Measurements from ENCODE around the gene TADA3. TPM values are rescaled to one million over a fixed set of nuclear protein-coding genes. Genes with fewer than 3 reads are reported as not detected.
A peak's percentile ranks its signal among the peaks of the same experiment; 100 is the strongest.

Gene TADA3, protein sequence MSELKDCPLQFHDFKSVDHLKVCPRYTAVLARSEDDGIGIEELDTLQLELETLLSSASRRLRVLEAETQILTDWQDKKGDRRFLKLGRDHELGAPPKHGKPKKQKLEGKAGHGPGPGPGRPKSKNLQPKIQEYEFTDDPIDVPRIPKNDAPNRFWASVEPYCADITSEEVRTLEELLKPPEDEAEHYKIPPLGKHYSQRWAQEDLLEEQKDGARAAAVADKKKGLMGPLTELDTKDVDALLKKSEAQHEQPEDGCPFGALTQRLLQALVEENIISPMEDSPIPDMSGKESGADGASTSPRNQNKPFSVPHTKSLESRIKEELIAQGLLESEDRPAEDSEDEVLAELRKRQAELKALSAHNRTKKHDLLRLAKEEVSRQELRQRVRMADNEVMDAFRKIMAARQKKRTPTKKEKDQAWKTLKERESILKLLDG
- total RNA-seq (2012; rRNA removed): 47.9 and 57.0 TPM in 2 replicates

DNA sequence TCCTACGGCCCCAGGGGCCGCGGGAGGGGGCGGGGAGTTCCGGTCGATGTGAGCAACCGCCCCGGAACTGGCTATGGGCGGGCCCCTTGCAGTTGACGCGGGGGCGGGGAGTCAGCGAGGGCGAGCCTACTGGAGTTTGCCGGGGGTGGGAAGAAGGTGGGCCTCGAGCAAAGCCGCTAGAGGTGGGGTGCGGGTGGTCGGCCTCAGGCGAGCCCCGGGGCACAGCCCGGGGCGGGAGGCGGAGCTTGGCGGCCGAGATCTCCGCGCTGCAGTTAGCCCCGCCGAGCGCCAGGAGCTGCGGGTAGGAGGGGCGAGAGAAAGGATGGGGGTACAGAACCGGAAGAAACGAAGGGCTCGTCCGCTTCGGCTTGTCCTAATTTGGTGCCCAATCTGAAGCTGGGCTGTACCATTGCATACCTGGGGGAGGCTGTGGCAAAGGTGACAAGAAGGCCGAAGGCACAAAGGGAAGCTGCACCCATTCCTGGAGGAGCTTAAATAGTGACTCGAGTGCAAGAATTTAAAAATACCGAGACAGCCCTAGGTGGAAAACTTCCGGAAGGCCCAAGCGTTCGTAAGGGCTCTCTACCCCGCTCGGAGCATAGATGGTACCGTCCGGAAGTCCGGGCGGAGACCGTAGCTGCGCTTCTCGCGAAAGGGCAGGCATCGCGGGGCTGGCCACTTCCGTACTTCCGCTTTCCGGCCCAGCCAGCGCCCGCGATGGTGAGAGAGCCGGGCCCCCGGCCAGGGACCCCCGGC is at the start of gene TADA3, which contains the start of gene ARPC4:
TSS of gene TADA3 (minus strand) at position 69 of the 756 bp plus-strand sequence. CDS start 1,007 bp downstream, outside the sequence.
TSS of gene ARPC4 (plus strand) at position 678 of the 756 bp plus-strand sequence. CDS start at position 718, 40 bp downstream.
- Histone ChIP-seq H3K9me3 (replicated peaks; ENCODE audit: low read length) (no peaks in the 10 kb centered on the region), H3K4me2 (ENCODE audit: low read length) (peak within 1 kb of the TSS; percentile 97), H3K36me3 (ENCODE audit: insufficient read depth, low read length) (peaks cover 43% of the 10 kb centered on the region), H3K4me3 (ENCODE audit: low read length) (peak within 1 kb of the TSS; percentile 99), H3K27me3 (ENCODE audit: control insufficient read depth, insufficient read depth, low read length) (no peaks in the 10 kb centered on the region), H3K9ac (ENCODE audit: low read depth, low read length) (peak within 1 kb of the TSS; percentile 98), H3K4me1 (ENCODE audit: control insufficient read depth, insufficient read depth, low read length) (peaks cover 15% of the 10 kb centered on the region)

DNA sequence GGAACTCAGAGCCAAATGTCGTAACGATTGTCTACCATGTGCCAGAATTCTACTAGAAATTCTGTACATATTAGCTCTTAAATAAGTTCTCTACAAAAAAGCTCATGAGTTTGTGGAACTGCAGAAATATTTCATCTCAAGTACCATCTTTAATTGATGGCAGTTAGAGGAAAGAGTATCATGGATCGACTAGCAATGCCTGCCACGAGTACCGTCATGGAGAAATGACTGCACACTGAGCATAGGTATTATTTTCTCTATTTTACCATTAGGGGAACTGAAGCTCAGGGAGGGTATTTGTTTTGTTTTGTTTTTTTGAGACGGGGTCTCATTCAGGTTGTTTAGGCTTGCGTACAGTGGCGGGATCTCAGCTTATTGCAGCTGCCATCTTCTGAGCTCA is 48.7 kb upstream of the TADA3 start:
- no peak overlapping the region for H3K4me2 ChIP-seq (ENCODE audit: low read length)
- no peak overlapping the region for H3K4me3 ChIP-seq (ENCODE audit: low read length)
- H3K9ac ChIP-seq (ENCODE audit: low read depth, low read length): no peak overlapping the region
- no peaks in the 10 kb centered on the region for H3K27me3 ChIP-seq (ENCODE audit: control insufficient read depth, insufficient read depth, low read length)
- peaks cover 40% of the 10 kb centered on the region for H3K36me3 ChIP-seq (ENCODE audit: insufficient read depth, low read length)
- H3K9me3 ChIP-seq (replicated peaks; ENCODE audit: low read length): no peaks in the 10 kb centered on the region
- peaks cover 12% of the 10 kb centered on the region for H3K4me1 ChIP-seq (ENCODE audit: control insufficient read depth, insufficient read depth, low read length)

DNA sequence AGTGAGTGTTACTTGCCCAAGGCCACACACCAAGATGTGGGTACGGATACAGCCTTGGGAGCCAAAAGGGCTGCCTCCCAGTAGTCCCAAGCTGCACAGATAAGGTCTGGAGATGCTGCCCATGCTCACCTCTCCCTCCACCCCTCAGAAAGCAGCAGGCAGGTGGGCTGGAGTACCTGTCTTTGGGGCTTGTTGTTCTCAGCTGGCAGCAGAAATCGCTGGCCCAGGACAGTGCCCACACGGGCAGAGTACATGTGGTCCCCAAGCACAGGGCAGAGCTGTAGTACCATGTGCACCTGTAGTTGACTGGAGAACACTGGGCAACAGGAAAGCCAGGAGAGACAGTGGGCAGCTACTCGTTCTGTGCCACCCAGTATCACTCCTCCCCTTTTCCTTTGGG is 46.6 kb upstream of the TADA3 start:
- H3K4me2 ChIP-seq (ENCODE audit: low read length): no peak overlapping the region
- H3K4me3 ChIP-seq (ENCODE audit: low read length): no peak overlapping the region
- peaks cover 7% of the 10 kb centered on the region for H3K4me1 ChIP-seq (ENCODE audit: control insufficient read depth, insufficient read depth, low read length)
- no peaks in the 10 kb centered on the region for H3K27me3 ChIP-seq (ENCODE audit: control insufficient read depth, insufficient read depth, low read length)
- peaks cover 56% of the 10 kb centered on the region for H3K36me3 ChIP-seq (ENCODE audit: insufficient read depth, low read length)
- H3K9me3 ChIP-seq (replicated peaks; ENCODE audit: low read length): no peaks in the 10 kb centered on the region
- H3K9ac ChIP-seq (ENCODE audit: low read depth, low read length): no peak overlapping the region

DNA sequence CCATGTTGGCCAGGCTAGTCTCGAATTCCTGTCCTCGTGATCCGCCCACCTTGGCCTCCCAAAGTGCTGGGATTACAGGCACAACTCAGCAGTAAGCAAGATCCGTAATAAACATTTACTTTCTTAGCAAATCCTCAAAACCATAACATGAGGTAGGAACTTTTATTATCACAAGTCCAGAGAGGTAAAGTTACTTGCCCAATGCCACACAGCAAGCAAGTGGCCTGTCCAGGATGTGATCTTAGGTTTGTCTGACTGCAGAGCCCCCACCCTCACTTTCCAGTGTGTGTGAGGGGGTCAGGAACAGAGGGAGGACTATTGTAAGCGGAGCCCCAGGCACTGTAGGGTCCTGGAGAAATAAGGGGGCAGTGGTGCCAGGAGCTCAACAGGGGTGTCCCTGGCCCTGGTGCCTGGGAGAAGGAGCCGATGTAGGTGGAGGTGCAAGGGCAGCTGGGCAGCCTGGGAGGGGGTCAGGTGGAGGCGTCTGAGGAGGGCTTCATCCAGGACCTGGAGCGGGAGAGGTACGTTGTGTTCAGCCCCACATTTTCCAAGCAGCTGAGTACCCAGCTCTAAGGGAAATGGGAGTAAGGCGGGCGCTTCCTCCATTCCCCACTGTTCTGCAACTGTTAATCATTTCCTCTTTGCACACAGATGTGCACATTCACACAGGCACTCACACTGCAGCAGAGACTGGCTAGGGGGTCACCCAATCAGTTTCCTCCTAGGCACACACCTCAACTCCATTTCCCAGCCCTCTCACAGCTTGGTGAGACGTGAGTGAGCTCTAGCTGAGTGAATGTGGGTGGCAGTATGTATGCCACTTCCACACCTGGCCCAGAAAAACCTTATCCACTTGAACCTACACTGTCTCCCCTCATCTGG is 45.7 kb upstream of the TADA3 start:
- no peak overlapping the region for H3K4me3 ChIP-seq (ENCODE audit: low read length)
- H3K9ac ChIP-seq (ENCODE audit: low read depth, low read length): no peak overlapping the region
- H3K4me2 ChIP-seq (ENCODE audit: low read length): no peak overlapping the region
- no peaks in the 10 kb centered on the region for H3K9me3 ChIP-seq (replicated peaks; ENCODE audit: low read length)
- peaks cover 5% of the 10 kb centered on the region for H3K4me1 ChIP-seq (ENCODE audit: control insufficient read depth, insufficient read depth, low read length)
- no peaks in the 10 kb centered on the region for H3K27me3 ChIP-seq (ENCODE audit: control insufficient read depth, insufficient read depth, low read length)
- H3K36me3 ChIP-seq (ENCODE audit: insufficient read depth, low read length): peaks cover 59% of the 10 kb centered on the region

- H3K9ac ChIP-seq (ENCODE audit: low read depth, low read length): no peak overlapping the region
- H3K9me3 ChIP-seq (replicated peaks; ENCODE audit: low read length): no peaks in the 10 kb centered on the region
- H3K27me3 ChIP-seq (ENCODE audit: control insufficient read depth, insufficient read depth, low read length): no peaks in the 10 kb centered on the region
- H3K4me3 ChIP-seq (ENCODE audit: low read length): no peak overlapping the region
- no peaks in the 10 kb centered on the region for H3K4me1 ChIP-seq (ENCODE audit: control insufficient read depth, insufficient read depth, low read length)
- H3K36me3 ChIP-seq (ENCODE audit: insufficient read depth, low read length): peaks cover 42% of the 10 kb centered on the region
- H3K4me2 ChIP-seq (ENCODE audit: low read length): no peak overlapping the region
These were observed 42.5 kb upstream of the TADA3 start for GRCh38 chr3:9834520-9835380.

GRCh38 chr3:9833078-9833477 is 40.8 kb upstream of the TADA3 start:
- no peaks in the 10 kb centered on the region for H3K27me3 ChIP-seq (ENCODE audit: control insufficient read depth, insufficient read depth, low read length)
- no peaks in the 10 kb centered on the region for H3K9me3 ChIP-seq (replicated peaks; ENCODE audit: low read length)
- H3K4me3 ChIP-seq (ENCODE audit: low read length): no peak overlapping the region
- H3K36me3 ChIP-seq (ENCODE audit: insufficient read depth, low read length): peaks cover 34% of the 10 kb centered on the region
- no peaks in the 10 kb centered on the region for H3K4me1 ChIP-seq (ENCODE audit: control insufficient read depth, insufficient read depth, low read length)
- H3K4me2 ChIP-seq (ENCODE audit: low read length): no peak overlapping the region
- no peak overlapping the region for H3K9ac ChIP-seq (ENCODE audit: low read depth, low read length)

DNA sequence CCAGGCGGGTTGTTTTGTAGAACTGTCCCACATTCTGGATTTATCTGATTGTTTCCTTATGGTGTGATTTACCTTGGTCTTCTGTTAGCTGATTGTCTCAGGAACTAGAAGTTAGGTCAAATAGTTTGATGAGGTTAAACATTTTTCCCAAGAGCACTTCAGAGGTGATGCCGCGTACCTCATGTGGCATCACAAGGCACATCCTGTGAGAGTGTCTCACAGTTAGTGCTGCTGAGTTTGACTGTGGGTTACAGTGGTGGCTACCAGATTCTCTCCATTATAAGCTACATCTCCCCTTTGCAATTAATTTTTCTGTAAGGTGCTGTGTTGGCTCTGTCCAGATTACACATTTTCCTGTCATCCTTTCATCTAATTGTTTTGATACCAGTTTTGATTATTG is 39.0 kb upstream of the TADA3 start:
- no peak overlapping the region for H3K4me3 ChIP-seq (ENCODE audit: low read length)
- H3K9me3 ChIP-seq (replicated peaks; ENCODE audit: low read length): no peaks in the 10 kb centered on the region
- no peak overlapping the region for H3K9ac ChIP-seq (ENCODE audit: low read depth, low read length)
- H3K36me3 ChIP-seq (ENCODE audit: insufficient read depth, low read length): peaks cover 39% of the 10 kb centered on the region
- no peaks in the 10 kb centered on the region for H3K27me3 ChIP-seq (ENCODE audit: control insufficient read depth, insufficient read depth, low read length)
- H3K4me1 ChIP-seq (ENCODE audit: control insufficient read depth, insufficient read depth, low read length): no peaks in the 10 kb centered on the region
- no peak overlapping the region for H3K4me2 ChIP-seq (ENCODE audit: low read length)

DNA sequence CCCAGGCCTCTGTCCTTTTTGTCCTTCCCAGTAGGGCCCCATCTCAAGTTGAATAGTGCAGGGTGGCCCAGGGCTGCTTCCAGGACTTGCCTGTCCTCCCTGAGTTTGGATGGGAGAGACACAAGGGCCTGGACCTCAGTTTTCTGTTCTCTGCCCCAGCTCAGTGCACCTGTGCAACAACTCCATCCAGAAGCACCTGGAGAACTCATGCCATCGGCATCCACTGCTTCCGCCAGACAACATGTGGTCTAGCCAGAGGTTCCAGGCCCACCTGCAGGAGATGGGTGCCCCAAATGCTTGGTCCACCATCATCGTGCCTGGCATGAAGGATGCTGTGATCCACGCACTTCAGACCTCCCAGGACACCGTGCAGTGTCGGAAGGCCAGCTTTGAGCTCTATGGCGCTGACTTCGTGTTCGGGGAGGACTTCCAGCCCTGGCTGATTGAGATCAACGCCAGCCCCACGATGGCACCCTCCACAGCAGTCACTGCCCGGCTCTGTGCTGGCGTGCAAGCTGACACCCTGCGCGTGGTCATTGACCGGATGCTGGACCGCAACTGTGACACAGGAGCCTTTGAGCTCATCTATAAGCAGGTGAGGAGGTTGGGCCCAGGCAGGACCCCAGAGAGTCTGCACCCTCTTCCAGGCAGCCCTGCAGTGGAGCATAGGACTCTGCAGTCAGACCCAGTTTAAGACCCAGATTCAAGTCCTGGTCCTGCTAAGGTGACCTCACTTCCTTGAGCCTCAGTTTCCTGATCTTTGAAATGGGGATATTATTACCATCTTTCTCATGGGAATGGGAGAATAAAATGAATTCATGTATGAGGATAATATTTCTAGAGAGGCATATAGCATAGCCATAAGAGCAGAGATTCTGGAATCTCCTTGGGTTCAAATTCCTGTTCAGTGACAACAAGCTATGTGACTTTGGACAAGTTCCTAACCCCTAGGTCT is 36.8 kb upstream of the TADA3 start:
- no peaks in the 10 kb centered on the region for H3K27me3 ChIP-seq (ENCODE audit: control insufficient read depth, insufficient read depth, low read length)
- no peak overlapping the region for H3K9ac ChIP-seq (ENCODE audit: low read depth, low read length)
- peaks cover 23% of the 10 kb centered on the region for H3K36me3 ChIP-seq (ENCODE audit: insufficient read depth, low read length)
- no peaks in the 10 kb centered on the region for H3K9me3 ChIP-seq (replicated peaks; ENCODE audit: low read length)
- H3K4me3 ChIP-seq (ENCODE audit: low read length): no peak overlapping the region
- H3K4me1 ChIP-seq (ENCODE audit: control insufficient read depth, insufficient read depth, low read length): no peaks in the 10 kb centered on the region
- H3K4me2 ChIP-seq (ENCODE audit: low read length): no peak overlapping the region

GRCh38 chr3:9826815-9827573 is 34.7 kb upstream of the TADA3 start:
- Histone ChIP-seq H3K4me1 (ENCODE audit: control insufficient read depth, insufficient read depth, low read length) (no peaks in the 10 kb centered on the region), H3K36me3 (ENCODE audit: insufficient read depth, low read length) (peaks cover 16% of the 10 kb centered on the region), H3K9ac (ENCODE audit: low read depth, low read length) (no peak overlapping the region), H3K4me3 (ENCODE audit: low read length) (no peak overlapping the region), H3K9me3 (replicated peaks; ENCODE audit: low read length) (no peaks in the 10 kb centered on the region), H3K27me3 (ENCODE audit: control insufficient read depth, insufficient read depth, low read length) (no peaks in the 10 kb centered on the region), H3K4me2 (ENCODE audit: low read length) (no peak overlapping the region)
